GM21381 (cell line): ENCODE data around the gene TTLL10.

ENCODE experiments used
- ATAC-seq: cut with Tn5 transposase; IDR thresholded peaks from one replicate; pipeline ENCODE4 v1.9.1; 2021; ENCODE audit warnings: mild to moderate bottlenecking, moderate library complexity; ENCODE audit not compliant: unreplicated experiment

Gene TTLL10

DNA sequence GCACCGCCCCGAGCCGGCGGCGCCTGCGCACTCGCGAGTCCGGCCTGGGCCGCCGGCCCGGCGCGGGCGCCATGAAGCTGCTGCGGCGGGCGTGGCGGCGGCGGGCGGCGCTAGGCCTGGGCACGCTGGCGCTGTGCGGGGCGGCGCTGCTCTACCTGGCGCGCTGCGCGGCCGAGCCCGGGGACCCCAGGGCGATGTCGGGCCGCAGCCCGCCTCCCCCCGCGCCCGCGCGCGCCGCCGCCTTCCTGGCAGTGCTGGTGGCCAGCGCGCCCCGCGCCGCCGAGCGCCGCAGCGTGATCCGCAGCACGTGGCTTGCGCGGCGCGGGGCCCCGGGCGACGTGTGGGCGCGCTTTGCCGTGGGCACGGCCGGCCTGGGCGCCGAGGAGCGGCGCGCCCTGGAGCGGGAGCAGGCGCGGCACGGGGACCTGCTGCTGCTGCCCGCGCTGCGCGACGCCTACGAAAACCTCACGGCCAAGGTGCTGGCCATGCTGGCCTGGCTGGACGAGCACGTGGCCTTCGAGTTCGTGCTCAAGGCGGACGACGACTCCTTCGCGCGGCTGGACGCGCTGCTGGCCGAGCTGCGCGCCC, 58.6 kb downstream of the TTLL10 start, which contains the start of gene B3GALT6:
Gene B3GALT6 (plus strand): TSS at position 30 of the 588 bp plus-strand sequence. CDS start 42 bp downstream, at position 72.
- ATAC-seq = peak; percentile 2

DNA sequence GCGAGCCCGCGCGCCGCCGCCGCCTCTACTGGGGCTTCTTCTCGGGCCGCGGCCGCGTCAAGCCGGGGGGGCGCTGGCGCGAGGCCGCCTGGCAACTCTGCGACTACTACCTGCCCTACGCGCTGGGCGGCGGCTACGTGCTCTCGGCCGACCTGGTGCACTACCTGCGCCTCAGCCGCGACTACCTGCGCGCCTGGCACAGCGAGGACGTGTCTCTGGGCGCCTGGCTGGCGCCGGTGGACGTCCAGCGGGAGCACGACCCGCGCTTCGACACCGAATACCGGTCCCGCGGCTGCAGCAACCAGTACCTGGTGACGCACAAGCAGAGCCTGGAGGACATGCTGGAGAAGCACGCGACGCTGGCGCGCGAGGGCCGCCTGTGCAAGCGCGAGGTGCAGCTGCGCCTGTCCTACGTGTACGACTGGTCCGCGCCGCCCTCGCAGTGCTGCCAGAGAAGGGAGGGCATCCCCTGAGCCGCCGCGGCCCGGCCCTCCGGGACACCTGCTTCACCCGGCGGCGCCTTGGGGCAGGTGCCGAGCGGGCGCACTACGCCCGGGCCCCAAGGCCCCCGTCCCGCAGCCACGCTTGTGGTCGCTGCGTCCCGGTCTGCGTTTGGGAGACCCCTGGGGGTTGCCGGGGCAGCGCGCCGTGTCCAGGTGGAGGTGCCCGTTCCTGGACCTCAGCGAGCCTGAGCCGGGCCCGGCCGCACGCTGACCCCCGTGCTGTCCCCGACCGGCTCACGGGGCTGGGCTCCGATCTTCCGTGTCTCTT, 59.3 kb downstream of the TTLL10 start:
- ATAC-seq = no peak

DNA sequence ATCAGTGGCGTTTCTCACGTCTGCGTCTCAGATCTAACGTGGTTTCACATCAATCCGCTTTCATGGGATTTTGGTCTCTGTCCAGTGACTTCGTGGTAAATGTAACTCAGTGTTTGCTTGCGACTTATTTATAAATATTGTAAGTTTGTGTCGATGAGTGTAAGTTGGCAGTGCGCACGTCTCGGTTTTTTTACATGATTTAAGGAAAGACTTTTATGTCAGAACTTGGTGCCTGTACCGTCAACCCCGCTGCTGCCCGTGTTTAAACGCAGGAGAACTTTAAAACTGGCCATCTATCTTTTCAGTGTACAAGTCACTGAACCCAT, 59.9 kb downstream of the TTLL10 start:
- ATAC-seq = no peak

DNA sequence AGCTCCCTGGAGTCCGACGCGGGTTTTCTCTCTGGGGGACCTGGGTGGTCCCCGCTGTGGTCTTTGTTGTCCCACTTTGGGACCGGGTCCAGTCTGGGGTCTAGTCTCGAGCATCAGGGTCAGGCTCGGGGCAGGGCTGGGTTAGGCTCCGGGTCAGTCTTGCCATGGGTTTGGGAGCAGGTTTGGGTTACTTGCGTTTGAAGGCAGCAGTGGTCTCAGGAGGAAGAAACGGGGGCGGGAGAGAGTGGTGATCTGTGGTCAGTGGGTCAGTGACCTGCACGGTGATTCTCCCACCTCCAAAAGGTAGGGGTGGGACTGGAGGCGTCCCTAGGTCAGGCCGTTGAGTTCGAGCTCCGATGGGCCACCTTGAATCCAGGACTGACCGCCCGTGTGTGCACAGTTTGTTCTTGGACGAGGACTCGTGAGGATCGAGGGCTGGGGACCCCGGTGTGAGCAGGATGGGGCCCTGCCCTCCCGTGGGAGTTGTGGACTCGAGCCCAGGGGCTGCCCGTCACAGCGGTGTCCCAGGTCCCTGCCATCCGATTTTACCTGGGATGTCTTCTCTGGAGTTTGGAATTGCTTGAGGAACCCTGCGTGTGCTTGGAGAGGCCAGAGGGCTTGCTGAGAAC, 60.6 kb downstream of the TTLL10 start:
- ATAC-seq = no peak

DNA sequence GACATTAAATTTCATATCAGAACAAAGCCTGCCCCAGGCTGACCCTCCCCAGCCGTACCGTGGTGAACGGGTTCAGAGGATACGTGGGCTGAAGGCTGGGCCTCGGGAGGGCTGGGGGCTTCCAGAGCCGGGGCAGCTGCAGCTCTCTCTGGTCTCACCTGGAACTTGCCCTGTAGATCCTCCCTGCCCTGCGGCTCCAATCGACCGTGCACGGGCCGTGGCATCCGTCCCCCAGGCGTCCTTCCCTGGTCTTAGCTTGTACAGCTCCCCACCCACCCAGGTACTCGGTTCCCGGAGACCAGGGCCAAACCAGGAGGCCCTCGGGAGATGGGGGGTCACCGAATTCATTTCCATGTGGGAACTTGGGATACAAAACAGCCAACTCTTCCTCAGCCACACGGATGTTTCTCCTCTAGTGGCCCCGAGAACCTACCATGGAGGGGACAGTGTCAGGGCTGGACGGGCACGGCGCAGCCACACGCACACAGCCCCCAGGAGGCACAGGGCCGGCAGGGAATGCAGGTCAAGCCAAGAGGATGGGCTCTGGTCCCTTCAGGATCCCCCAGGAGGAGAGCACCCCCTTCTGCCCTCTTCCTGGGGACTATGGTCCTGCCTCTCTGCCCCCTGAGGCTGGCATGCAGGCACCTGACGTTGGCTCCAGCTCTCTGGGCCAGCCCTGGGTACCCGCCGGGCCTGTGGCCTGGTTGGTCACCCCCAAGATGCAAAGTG, 61.5 kb downstream of the TTLL10 start:
- ATAC-seq = no peak

DNA sequence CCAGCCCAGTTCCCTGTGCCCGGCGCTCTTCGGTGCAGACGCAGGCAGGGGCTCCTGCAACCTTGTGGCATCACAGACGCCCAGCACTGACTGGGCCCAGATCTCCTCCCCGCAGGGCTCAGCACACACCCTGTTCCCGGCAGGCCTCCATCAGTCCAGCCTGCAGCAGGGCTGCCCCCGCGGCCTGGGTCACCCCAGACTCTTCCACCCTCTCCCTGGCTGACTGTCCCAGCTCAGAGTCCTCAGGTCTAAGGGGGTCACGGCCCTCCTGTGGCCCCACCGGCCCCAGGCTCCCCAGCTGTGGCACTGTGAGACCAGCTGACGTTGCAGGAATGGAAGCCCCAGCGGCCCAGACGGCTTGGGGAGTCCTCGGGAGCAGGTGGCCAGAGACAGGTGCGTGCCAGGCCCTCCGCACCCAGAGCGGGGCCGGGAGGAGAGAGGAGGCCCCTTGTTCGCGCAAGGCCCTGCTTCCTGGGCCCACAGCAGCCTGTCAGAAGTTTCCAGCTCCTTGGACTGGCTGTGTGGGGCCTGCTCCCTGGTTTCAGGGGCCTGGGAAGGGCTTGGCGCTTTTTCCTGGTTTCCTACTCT, 62.6 kb downstream of the TTLL10 start:
- ATAC-seq = no peak

DNA sequence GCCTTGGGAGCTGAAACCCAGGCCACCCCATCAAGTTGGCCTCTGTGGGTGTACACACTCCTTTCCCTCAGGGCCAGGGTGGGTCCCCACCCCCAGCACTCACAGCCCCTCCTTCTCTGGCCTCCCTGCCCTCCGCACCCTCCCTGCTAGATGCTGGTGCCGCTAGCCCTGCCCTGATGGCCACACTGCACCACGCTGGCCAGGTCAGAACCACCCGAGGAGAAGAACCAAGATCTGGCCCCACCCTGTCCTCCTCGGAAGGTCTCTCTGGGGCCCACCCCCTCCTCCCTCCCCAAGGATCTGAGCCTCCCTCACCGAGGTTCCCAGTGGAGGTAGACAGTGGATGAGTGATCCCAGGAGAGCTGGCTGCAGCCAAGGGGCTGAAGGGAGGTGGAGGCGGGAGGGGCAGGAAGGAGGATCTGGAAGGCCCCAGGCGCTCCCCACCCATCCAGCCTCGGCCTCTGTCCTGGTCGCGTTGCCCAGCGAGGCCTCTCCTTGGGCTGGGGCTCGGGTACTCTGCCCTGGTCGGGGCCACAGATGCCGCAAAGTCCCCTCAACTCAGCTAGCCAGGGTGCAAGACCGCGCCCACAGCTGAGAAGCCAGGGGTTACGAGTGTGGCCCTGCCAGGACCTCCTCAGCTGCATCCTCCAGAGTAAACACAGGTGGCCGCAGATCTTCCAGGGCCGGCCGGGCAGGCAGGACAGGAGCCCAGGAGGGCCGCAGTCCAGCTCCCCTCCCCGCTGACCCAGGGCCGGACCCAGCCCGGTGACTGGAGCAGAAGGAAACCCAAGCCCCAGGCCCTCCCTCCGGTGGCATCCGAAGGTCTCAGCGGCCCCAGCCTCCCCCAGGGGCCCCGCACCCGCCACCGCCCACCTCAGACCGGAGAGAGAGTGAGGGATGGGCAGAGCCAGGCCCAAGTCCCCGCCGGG, 63.5 kb downstream of the TTLL10 start:
- no peak for ATAC-seq

DNA sequence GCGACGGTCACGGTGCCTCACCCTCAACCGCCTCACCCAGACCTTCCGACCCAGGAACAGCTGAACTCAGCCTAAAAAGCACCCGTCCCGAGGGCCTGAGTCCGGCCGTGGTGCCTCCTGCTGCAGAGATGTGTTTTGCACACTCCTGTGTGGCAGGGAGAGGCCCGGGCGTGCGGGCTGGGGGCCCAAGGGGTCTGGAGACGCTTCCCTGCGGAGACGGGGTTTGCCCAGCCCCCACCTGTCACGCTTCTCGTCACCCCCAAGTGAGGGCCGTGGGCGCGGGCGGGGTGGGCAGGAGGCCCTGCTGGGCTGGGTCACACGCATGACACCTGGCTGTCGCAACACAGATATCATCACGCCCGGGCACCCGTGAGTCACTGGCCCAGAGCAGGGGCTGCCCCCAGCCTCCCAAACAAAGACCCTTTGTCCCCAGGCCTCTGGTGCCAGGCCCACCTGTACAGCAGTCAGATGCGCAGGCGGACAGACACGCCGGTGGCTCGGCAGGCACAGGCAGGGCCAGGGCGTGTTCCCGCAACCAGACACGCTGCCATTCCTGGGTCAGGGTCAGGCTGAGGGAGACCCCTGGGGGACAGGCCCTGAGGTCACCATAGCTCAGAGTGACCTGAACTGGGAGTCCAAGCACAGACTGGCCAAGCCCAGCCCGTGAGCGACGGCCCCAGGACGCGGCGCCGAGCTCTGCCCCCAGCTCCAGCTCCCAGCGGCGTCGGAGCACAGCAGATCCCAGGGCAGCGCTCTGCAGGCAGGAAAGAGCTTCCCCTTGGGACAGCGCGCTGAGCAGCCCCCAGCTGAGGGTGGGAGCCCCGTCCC, 64.4 kb downstream of the TTLL10 start:
- ATAC-seq = no peak

DNA sequence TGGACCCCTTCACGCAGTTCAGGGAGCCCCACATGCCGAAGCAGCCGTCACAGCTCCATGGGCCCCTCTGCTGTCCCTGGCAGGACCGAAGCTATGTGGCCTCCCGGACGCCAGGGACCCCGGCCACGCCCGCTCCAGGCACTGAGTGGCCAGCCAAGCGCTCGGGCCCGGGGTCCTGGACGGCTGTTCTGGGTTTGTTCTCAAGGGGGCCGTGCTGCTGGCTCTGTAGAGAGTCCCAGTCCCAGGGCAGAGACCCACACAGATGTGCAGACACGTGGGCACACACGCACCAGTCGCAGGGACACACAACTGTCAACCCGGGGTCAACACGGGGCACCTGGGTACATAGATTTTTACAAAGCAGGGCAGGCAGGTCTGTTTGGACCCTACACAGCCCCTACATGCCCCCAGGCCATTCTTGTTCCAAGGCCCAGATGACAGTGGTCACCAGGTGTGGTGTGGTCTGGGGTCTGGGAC, 65.1 kb downstream of the TTLL10 start:
- ATAC-seq = no peak

DNA sequence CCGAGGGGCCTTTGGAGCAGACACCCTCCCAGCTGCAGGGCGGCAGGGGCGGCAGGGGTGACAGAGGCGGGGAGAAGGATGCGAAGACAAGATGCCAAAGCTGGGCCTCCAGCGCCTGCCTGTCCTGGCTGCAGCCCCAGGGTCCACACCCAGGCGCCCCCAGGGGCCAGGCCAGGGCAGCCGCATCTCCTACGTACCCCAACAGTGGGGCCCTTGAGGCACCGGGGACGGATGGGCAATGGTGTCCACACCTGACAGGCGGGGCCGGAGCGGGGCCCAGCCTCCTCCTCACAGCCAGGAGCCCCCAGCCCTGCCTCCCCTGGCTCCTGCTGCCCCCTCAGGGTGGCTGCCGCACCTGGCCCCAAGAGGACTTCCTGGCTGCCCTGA, 65.5 kb downstream of the TTLL10 start:
- no peak for ATAC-seq

DNA sequence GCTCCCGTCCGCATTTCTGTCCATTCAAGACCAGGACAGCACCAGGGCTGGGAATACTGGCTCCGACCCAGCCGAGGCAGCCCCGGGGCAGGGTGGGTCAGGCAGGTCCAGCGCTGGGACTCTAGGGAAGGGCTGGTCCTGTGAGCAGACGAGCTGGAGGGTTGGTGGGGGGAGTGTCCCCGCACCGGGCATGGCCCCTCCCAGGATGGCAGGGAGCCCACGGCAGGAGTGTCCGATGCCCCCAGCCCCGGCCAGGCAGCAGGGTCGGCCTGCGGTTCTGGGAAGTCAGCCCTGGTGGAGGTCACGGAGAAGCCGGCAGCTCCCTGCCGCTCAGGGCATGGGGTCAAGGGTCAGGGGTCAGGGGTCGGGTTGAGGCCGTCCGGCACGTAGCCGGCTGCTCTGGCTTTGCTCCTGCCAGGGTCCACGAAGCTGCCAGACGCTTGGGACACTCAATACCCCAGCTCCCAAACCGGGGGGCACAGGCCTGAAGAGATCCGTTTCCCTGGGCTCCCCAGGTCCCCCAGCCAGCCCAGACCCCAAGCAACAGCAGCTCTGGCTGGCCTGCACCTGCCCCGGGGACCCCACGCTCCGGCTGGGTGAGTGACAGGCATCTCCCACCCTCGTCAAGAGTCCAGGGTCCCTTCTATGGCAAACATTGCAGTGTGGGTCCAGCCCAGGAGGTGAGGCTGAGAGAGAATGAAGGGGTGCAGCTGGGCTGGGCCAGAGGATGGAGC, 66.1 kb downstream of the TTLL10 start:
- ATAC-seq = no peak

DNA sequence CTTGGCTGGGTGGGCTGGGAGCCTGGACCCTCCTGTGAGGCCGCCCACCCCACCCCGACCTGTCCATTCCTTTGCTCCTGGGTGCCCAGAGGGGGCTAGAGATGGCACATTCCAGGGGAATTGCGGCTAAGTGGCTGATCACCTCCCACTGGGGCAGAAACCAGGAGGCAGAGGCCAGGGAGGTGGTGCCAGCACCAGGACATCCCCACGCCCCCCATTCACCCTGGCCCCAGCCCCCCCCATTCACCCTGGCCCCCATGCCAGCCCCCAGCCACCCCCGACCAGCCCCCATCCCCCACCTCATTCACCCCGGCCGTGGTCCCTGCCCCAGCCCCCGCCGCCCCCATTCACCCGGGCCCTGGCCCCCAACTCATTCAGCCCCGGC, 66.7 kb downstream of the TTLL10 start:
- ATAC-seq = no peak

DNA sequence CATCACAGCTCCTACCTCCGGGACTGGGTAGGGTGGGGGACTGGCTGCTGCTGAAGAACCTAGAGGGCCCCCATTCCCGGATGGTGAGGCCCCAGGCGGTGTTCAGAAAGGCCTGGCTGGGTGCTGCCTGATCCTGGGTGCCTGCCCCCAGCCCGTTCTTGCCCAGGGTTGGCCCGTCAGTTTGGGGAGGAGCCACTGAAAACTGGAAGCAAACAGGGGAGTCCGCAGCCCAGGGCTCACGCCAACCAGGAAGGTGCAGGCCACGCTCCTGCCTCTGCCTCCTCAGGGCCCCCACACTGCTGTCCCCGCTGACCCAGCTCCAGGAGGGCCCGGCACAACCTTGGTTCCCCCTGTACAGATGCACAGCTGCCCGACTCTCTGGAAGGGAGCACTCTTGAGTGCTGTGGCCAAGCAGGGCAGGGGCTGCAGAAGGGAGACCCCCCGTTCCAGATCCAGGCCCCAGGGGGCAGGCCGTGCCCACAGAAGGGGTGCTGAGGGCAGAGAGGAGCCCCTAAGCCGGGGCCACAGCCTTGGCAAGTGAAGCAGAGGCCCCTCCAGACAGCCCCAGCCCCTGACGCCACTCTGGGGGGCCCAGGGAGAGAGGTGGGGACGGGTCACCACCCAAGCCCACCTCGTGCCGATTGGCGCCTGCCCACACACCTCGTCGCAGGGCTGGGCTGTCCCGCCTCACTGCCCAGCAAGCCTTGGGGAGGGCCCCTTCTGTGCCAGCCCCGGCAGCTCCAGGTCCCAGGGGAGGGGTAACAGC, 67.3 kb downstream of the TTLL10 start:
- ATAC-seq = no peak

DNA sequence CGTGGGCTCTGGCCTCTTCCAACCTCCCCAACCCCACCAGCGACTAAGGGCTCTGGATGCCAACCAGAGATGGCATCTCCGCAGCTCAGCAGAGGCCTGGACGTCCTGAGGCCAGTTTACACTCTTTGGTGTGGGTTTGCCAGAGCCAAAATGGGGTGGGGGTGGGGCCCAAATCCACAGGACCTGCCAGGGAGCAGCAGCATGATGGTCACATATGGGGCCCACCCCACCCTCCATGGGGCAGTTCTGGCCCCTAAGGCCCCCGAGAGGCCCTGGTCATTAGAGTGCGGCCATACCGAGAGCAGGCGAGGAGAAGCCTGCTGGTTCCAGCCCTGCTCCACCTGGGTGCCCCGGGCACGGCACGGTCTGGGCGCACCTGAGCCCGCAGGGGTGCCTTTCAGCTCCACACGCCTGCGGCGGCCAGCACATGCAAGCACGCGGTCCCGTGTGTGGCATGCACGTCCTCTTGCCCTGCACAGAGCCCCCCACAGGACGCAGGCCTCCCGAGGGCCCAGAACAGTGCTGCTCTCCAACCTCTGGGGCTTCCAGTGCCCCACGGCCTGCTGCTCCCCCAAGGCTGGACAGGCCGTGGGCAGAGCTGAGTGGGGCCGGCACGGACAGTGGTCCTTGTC, 68.0 kb downstream of the TTLL10 start:
- no peak for ATAC-seq

DNA sequence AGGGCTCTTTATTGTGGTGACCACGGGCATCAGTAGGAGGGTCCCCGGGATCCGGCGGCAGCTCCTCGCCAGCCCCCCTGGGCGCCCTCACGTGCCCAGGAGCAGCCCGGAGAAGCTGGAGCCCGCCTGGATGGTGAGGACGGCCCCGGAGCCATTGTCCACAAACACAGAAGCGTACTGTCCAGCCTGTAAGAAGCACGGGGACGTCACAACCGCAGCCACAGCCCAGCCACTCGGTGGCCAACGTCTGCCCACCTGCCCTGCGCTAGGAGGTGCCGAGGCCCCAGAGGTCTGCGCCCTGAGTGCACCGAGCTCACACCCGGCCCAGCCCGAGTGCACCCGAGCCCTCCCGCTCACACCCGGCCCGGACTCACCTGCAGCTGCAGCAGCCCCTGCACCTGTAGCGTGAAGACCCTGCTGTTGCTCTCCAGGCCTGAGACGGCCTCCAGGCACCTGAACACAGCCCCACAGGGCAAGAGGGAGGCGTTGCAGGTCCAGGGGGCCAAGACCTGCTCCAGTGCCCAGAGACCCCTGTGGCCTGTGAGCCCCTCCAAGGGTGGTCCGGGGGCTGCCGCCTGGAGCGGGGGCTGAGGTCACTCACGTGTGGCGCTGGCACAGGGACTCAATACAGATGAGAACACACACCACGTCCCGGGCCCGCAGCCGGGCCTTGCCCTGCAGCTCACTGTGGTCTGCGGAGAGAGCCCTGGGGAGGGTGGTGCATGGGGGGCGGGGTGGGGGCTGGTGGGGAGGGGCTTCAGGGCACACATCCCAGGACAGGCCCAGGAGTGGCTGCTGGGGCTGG, 69.0 kb downstream of the TTLL10 start:
- ATAC-seq = no peak

DNA sequence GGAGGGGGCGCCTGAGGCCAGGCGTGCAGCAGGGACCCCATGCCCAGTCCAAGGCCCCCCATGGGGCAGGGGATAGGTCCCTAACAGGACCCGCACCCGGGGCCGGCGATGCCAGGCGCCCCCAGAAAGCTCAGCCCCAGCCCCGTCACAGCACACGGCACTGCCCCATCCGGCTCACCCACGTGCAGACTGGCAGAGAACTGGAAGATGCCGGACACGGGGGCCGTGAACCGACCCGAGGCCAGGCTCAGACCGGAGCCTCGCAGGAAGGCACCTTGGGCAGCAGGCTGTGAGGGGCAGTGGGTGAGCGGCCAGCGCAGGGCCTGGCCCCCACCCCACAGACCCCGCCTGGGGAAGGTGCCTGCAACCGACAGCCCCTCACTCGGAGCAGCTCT, 69.6 kb downstream of the TTLL10 start:
- no peak for ATAC-seq

DNA sequence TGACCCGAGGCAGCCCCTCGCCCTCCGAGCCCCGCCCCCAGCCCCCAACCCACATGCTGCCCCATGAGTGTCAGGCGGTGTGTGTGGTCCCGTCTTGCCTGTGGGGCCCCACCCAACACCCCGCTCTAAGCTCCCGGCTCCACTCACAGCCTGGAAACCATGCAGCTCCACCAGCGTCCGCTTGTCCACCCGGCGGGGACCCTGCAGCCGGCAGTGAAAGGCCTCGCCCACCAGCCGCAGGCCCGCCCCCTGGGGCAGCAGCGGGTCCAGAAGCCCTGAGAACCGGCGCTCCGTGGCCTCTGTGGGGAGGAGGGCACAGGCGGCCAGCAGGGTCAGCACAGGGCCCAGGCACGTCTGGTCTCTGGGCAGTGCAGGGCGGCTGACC, 70.1 kb downstream of the TTLL10 start:
- no peak for ATAC-seq
